Limb (tissue), 2 donors: ENCODE data around the gene RNU2-1.
A peak's percentile ranks its signal among the peaks of the same experiment; 100 is the strongest.
"Not testable (repeated sequence)": the region's sequence is repeated elsewhere in the genome, so short reads cannot be mapped to it uniquely, and the experiment has no call there.

Experiments
- DNase-seq, 2 donors: peaks; one replicate each; pipeline ENCODE4 v3.0.0-alpha.2; 2016; ENCODE audit errors: extremely low spot score in 2 of 2

The RNU2-1 gene

DNA sequence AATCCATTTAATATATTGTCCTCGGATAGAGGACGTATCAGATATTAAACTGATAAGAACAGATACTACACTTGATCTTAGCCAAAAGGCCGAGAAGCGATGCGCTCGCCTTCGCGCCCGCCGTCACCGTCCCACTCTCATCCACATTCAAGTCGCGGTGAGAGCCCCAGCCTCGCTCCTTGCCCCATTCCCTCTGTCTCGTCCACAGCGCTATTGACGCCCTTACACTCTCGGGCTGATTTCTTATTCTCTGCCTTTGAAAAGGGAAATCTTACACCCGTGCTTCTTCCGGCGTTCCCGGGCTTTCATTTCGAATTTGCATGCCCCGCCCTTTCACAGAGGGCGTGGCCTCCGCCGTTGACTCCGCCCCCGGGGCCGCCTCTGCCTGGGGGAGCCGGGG, at the start of gene RNU2-1:
Gene RNU2-1 (minus strand): TSS at position 101 of the 400 bp plus-strand sequence.
- not testable (repeated sequence) for DNase-seq

GRCh38 chr17:43272914-43273313, 39.1 kb upstream of the RNU2-1 start:
- DNase-seq, result not testable (repeated sequence)

- DNase-seq, result not testable (repeated sequence)
Observed at GRCh38 chr17:43272483-43272882, 38.7 kb upstream of the RNU2-1 start.

DNA sequence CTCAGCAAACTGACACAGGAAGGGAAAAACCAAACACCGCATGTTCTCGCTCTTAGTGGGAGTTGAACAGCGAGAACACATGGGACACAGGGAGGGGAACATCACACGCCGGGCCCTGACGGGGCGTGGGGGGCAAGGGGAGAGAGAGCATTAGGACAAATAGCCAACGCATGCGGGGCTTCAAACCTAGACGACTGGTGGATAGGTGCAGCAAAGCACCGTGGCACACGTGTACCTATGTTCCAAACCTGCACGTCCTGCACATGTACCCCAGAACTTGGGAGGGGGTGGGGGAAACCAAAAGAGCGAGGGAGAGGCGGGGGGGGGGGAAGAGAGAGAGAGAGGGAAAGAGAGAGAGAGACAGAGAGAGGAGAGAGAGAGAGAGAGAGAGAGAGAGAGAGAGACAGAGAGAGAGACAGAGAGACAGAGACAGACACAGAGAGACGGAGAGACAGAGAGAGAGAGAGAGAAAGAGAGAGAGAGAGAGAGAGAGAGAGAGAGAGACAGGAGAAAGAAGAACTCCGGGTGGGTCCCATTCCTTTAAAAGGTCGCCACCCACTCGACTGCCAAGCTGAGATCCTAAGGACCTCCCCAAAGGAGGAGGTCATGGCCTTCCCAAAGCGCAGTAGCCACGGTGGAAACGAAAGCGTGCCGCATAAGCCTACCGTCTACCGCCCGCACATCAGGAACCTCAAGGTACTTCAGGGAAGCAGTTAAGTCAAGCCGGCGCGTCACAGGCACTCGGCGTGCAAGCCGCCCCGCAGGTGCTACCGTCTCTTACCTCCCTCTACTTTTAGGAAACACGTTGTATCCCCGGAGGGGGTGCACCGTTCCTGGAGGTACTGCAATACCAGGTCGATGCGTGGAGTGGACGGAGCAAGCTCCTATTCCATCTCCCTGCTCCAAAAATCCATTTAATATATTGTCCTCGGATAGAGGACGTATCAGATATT, 37.1 kb upstream of the RNU2-1 start:
- not testable (repeated sequence) for DNase-seq

GRCh38 chr17:43246456-43246855, 12.7 kb upstream of the RNU2-1 start:
- not testable (repeated sequence) for DNase-seq

DNA sequence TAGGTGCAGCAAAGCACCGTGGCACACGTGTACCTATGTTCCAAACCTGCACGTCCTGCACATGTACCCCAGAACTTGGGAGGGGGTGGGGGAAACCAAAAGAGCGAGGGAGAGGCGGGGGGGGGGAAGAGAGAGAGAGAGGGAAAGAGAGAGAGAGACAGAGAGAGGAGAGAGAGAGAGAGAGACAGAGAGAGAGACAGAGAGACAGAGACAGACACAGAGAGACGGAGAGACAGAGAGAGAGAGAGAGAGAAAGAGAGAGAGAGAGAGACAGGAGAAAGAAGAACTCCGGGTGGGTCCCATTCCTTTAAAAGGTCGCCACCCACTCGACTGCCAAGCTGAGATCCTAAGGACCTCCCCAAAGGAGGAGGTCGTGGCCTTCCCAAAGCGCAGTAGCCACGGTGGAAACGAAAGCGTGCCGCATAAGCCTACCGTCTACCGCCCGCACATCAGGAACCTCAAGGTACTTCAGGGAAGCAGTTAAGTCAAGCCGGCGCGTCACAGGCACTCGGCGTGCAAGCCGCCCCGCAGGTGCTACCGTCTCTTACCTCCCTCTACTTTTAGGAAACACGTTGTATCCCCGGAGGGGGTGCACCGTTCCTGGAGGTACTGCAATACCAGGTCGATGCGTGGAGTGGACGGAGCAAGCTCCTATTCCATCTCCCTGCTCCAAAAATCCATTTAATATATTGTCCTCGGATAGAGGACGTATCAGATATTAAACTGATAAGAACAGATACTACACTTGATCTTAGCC, 7.0 kb upstream of the RNU2-1 start:
- DNase-seq, result not testable (repeated sequence)

- DNase-seq, result not testable (repeated sequence)
Observed at GRCh38 chr17:43239597-43239996, 5.8 kb upstream of the RNU2-1 start.

DNA sequence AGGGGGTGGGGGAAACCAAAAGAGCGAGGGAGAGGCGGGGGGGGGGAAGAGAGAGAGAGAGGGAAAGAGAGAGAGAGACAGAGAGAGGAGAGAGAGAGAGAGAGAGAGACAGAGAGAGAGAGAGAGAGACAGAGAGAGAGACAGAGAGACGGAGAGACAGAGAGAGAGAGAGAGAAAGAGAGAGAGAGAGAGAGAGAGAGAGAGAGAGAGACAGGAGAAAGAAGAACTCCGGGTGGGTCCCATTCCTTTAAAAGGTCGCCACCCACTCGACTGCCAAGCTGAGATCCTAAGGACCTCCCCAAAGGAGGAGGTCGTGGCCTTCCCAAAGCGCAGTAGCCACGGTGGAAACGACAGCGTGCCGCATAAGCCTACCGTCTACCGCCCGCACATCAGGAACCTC, 514 bp downstream of the RNU2-1 start:
- DNase-seq, result not testable (repeated sequence)

DNA sequence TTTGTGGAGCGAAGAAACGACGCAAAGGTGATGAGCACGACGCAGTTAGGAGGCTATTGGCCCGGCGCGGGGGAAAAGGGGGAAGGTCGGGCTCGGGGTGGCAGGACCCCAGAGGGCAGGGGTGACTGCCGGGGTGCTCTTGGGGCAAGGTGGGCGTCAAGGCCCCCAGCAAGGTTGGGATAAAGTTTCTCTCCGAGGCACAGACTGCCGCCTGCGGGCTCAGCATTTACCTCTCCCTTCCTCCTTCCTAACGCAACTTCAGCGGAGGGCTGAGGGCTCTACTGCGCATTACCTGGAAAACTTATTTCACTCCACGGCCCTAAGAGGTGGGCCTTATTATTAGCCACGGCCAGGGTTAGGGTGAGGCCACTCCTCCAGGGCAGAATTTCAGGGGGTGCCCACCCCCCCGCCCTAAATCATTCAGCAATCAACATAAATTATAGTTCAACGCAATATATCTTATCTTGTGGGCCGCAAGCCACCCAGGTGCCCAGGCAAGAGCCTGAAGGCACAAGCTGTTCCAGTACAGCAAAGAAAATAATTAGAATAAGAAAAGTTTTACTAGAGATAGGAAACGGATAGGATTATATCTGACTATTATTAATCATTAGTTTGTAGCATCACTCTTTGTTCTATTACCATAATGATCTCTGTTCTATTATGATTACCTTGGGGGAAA, 1.6 kb downstream of the RNU2-1 start:
- peak in 1 of 2 donors; percentile 38 for DNase-seq

DNA sequence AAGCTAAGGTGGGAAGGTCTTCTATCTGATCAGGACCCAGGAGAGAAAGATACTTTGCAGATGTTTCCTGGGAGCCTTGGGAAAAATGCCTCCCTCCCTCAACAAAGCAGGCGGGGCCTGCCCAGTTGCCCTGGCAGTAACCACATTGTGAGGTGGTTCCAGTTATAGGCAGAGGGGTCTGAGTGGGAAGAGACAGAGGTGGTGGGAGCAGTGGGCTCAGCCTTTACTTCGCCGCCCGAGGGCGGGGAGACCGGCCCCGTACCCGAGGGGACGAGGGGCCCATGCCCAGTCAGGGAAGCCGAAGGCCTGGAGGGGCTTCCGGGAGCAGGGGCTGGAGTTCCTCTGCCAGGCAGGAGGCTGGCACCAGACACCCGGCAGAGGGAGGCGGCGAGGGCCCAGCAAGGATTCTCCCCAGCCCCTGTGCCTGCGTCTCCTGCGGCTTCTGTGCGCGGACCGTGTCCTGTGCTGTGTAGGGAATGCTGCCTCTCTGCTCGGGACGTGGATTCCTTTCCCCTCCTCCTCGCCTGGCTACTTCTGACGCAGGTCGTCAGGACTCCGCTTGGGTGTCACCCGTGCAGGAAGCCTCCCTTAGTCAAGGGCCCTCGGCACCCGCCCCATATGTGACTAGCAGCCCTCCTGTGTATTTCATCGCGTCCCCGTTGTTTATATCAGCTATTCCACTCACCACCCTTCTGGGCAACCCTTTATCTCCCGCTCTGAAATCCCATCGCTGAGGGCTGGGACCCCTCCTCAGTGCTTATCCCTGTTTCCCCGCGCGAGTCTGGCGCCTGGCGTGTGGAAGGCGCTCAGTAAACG, 2.4 kb downstream of the RNU2-1 start:
- DNase-seq, result not testable (repeated sequence)

DNA sequence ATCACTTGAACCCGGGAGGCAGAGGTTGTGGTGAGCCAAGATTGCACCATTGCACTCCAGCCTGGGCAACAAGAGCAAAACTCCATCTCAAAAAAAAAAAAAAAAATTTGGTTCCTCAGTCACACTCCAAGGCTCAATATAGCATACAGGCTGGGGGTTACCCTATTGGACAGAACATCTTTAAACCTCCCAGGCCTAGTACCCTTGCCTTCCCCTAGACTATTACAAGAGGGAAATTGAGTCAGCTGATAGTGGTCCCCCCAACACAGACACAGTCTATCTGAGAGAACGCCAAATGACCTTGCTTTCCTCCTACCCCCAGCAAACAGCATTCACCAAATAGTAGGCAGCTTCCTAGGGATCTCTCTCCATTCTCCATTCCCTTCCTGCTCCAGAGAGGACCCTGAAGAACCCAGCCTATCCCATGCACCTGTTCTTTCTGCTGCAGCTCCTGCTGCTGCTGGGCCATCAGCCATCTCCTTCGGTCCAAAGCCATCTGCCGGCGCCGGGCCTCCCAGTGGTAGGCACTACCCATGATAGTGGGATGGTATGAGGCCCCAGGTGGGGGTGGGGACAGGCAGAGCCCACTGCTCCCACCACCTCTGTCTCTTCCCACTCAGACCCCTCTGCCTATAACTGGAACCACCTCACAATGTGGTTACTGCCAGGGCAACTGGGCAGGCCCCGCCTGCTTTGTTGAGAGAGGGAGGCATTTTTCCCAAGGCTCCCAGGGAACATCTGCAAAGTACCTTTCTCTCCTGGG, 5.6 kb downstream of the RNU2-1 start, which contains the start of gene CCDC200:
Gene CCDC200 (minus strand): TSS at position 604 of the 763 bp plus-strand sequence. CDS start 69 bp downstream, at position 535.
- DNase-seq, result not testable (repeated sequence)

- no peak for DNase-seq
Observed at GRCh38 chr17:43226393-43226792, 7.4 kb downstream of the RNU2-1 start.

DNA sequence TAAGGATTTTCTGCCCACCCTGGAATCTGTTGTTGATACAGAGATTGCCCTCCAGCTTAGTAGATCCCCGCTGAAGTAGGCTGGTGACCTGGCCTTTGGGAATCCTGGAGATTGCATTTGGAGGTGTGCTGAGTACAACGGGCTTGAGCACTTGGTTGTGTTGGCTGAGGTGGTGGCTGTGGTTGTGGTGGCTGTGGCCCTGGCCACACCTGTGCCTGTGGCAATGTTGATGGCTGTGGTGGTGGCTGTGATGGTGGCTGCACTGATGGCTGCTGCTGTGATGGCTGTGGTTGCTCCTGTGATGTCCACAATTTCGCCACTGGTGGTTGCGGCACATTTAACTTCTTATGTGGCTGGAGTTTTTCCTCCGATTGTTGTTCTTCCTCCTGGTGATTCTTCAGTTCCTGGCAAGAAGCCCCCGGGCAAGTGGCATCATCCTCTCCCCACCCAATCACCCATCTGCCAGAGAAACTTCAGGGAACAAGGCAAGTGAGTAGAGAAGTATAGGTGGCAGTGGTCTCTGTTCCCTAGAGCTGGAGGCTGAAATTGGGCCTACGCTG, 9.6 kb downstream of the RNU2-1 start:
- no peak for DNase-seq

DNA sequence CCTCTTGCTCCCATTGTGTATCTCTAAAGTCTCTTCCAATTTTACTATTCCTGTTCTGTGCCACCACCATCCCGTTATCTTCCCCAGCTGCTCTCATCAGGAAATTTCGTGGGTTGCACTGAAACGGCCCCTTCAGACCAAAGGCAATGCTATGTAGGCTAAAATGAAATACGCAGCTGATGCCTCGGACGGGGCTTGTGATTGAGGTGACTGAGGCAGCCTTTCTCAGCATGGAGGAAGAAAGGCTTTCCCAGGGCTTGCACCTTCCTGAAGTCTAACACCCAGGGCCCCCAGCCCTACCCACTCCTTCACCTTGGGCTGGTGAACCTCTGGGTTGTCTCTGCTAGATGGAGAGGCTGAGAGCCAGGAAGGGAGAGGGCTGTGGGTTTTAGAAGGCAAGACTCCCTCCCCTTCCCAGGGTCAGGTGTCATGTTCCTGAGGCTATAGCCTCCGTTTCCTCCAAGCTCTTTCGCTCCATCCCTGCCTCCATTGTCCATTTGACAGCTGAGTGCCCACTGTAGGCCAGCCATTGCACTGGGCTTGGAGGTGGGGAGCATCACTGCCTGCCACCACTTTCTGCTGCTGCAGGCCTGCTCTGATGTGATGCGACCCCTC, 13.2 kb downstream of the RNU2-1 start:
- DNase-seq, result no peak

- no peak for DNase-seq
Observed at GRCh38 chr17:43219746-43220380, 13.9 kb downstream of the RNU2-1 start.

GRCh38 chr17:43219001-43219400, 14.8 kb downstream of the RNU2-1 start:
- DNase-seq, result no peak

DNA sequence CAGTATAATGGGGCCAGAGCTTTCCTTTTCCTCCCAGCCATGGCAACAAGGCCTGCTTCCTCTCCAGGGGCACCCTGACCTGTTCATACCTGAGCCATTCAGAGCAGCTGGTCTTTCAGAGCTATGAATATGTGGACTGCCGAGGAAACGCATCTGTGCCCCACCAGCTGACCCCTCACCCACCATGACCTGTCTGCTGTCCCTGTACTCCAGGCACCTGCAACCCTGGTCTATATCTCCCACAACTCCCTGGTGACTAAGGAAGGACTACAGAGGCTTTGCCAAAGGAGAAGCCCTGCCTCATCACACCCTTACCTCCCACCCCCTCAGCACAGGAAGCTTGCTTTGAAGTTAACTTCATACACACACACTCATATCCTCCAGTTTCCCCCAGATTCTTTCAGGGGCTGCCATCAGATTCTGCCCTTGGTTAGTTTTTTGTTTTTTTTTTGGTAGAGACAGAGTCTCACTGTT, 16.1 kb downstream of the RNU2-1 start:
- DNase-seq, result no peak
